PC-3 (cell line): ENCODE data around the gene FMNL2. TPM values are rescaled to one million over a fixed set of nuclear protein-coding genes. Genes with fewer than 3 reads are reported as not detected.

Experiments used
- ATAC-seq: fragments of 200-7000 bp; cut with Tn5 transposase; 2 replicates; pipeline ENCODE4 v1.9.1; 2020; ENCODE audit warnings: mild to moderate bottlenecking, moderate library complexity
- BruUV-seq: library from RNA; stranded (reverse); fragments of 400-500 nt; replicated peaks from 2 replicates; lab custom pipeline; 2021; lab: Mats Ljungman, UMichigan
- CTCF ChIA-PET: fragments of 300-600 bp; sonication (Branson Sonifier 250); formaldehyde crosslinking; loops from one replicate; lab custom pipeline; 2022; ENCODE audit warnings: antibody characterized with exemption; lab: Charles Lee
- POLR2A ChIA-PET: fragments of 300-600 bp; sonication (Branson Sonifier 250); formaldehyde crosslinking; loops from one replicate; lab custom pipeline; 2022; ENCODE audit warnings: antibody characterized with exemption; ENCODE audit not compliant: unreplicated experiment; lab: Charles Lee
- DNase-seq: peaks from one replicate; pipeline ENCODE4 v3.0.0-alpha.2; 2015
- H2AFZ ChIP-seq: fragments of 300-600 bp; sonication (generic); 2 replicates; pipeline ENCODE4 v1.6.0; 2016; ENCODE audit warnings: antibody characterized with exemption, low read length
- H3F3A ChIP-seq: fragments of 300-600 bp; sonication (generic); one replicate; pipeline ENCODE4 v1.6.0; 2017; ENCODE audit warnings: antibody characterized with exemption, low read length, control low read depth, mild to moderate bottlenecking; ENCODE audit not compliant: unreplicated experiment
- H3K27ac ChIP-seq: fragments of 300-600 bp; sonication (generic); 2 replicates; pipeline ENCODE4 v1.5.1; 2016; ENCODE audit warnings: mild to moderate bottlenecking, low read length
- H3K27me3 ChIP-seq: fragments of 300-600 bp; sonication (generic); 2 replicates; pipeline ENCODE4 v1.6.1; 2016; ENCODE audit warnings: low read length, mixed read lengths
- H3K36me3 ChIP-seq: fragments of 300-600 bp; sonication (generic); 2 replicates; pipeline ENCODE4 v1.6.1; 2016; ENCODE audit warnings: low read depth, mixed run types, low read length, mixed read lengths
- H3K4me1 ChIP-seq: fragments of 300-600 bp; sonication (generic); 2 replicates; pipeline ENCODE4 v1.5.1; 2016; ENCODE audit warnings: low read length; ENCODE audit not compliant: insufficient read depth
- H3K4me2 ChIP-seq: fragments of 300-600 bp; sonication (generic); 2 replicates; pipeline ENCODE4 v1.6.0; 2016; ENCODE audit warnings: low read length
- H3K4me3 ChIP-seq: fragments of 300-600 bp; sonication (generic); 2 replicates; pipeline ENCODE4 v1.5.1; 2016; ENCODE audit warnings: mild to moderate bottlenecking, low read length, mixed read lengths
- H3K79me2 ChIP-seq: fragments of 300-600 bp; sonication (generic); 2 replicates; pipeline ENCODE4 v1.6.1; 2017; ENCODE audit warnings: low read length, mixed read lengths
- H3K9ac ChIP-seq: fragments of 300-600 bp; sonication (generic); 2 replicates; pipeline ENCODE4 v1.6.0; 2016; ENCODE audit warnings: mild to moderate bottlenecking, low read length
- H3K9me2 ChIP-seq: fragments of 300-600 bp; sonication (generic); replicated peaks from 2 replicates; pipeline ENCODE4 v1.6.1; 2016; ENCODE audit warnings: mixed run types, low read length, mixed read lengths
- H3K9me3 ChIP-seq: fragments of 300-600 bp; sonication (generic); 2 replicates; pipeline ENCODE4 v1.6.1; 2016; ENCODE audit warnings: low read length, mixed read lengths
- H4K20me1 ChIP-seq: fragments of 300-600 bp; sonication (generic); 2 replicates; pipeline ENCODE4 v1.6.1; 2016; ENCODE audit warnings: low read length, mixed read lengths
- EZH2 ChIP-seq: fragments of 300-600 bp; sonication (generic); IDR thresholded peaks from one replicate; pipeline ENCODE4 v1.6.1; 2017; ENCODE audit warnings: antibody characterized with exemption, mild to moderate bottlenecking, low read length; ENCODE audit not compliant: unreplicated experiment
- EZH2phosphoT487 ChIP-seq: fragments of 300-600 bp; sonication (generic); IDR thresholded peaks from 2 replicates; pipeline ENCODE4 v1.6.1; 2018; ENCODE audit warnings: mild to moderate bottlenecking, antibody characterized with exemption, low read length, borderline replicate concordance
- intact Hi-C: fragments of 100-400 bp; cut with micrococcal nuclease; formaldehyde crosslinking; loops from 2 replicates; pipeline ENCODE4 v1.9.0; 2023
- total RNA-seq: library from RNA; depleted of rRNA; stranded (reverse); fragments of >200 nt; gene quantifications from 2 replicates; pipeline ENCODE4 v1.2.3, GENCODE V29; 2014
- TF ChIP-seq, protein P1 (sequence below): fragments of 300-600 bp; sonication (generic); conservative IDR thresholded peaks from 2 replicates; pipeline ENCODE4 v1.5.1; 2017; ENCODE audit warnings: antibody characterized with exemption, low read depth, mild to moderate bottlenecking, low read length

FMNL2 gene
- total RNA-seq, 1 experiment from 2014 or later: 15.8 TPM

DNA sequence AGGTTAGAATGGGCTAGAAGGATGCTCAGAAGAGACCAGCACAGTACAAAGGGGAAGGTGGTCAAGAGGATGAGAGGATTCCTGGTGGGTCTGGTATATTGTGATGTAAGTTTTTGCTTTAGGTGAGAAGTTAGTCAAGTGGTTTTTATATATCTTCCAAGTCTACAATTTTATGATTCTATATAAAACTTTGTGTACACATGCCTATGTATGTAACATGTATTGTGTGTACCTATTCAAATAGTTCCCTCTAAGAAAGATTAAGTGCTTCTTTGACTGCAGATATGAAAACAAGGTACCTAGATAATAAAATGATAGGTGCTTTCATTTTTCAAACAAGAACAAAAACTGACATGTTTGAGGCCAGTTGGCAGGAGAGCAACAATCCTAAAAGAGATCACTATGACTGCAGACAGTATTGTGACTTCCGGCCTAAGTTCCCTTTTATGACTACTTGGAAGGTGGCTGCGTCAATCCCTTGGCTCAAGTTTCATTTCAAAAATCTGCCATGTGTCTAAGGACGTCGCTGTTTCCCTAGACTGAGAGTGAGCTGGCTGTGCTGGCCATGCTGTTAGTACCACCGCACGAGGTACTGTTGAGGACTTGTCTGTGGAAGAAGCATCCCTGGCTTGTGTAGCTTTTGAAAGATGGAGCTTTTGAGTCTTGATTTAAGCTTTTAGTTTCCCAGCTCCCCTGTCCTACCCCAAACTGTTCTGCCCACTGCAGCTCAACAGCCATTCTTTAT lies 259.2 kb downstream of the FMNL2 start:
- H3K4me2 ChIP-seq: no peak overlapping the region
- H3K9ac ChIP-seq: no peak overlapping the region
- POLR2A ChIA-PET: no interaction called here
- H3F3A ChIP-seq: no peaks in the 10 kb centered on the region
- peak; percentile 35; the same call in 1 of the 2 replicates for ATAC-seq
- intact Hi-C loops: no loop called here
- H3K27ac ChIP-seq: no peak overlapping the region
- CTCF ChIA-PET: no interaction called here
- H3K9me2 ChIP-seq: no peaks in the 10 kb centered on the region
- no peaks in the 10 kb centered on the region for H3K27me3 ChIP-seq
- H3K9me3 ChIP-seq: no peaks in the 10 kb centered on the region
- DNase-seq: no peak
- no peaks in the 10 kb centered on the region for H3K4me1 ChIP-seq
- no peaks in the 10 kb centered on the region for H4K20me1 ChIP-seq
- no peaks in the 10 kb centered on the region for H3K79me2 ChIP-seq
- no peak overlapping the region for H2AFZ ChIP-seq
- TF ChIP-seq EZH2phosphoT487 (no peak), EZH2 (no peak)
- TF ChIP-seq, protein P1, sequence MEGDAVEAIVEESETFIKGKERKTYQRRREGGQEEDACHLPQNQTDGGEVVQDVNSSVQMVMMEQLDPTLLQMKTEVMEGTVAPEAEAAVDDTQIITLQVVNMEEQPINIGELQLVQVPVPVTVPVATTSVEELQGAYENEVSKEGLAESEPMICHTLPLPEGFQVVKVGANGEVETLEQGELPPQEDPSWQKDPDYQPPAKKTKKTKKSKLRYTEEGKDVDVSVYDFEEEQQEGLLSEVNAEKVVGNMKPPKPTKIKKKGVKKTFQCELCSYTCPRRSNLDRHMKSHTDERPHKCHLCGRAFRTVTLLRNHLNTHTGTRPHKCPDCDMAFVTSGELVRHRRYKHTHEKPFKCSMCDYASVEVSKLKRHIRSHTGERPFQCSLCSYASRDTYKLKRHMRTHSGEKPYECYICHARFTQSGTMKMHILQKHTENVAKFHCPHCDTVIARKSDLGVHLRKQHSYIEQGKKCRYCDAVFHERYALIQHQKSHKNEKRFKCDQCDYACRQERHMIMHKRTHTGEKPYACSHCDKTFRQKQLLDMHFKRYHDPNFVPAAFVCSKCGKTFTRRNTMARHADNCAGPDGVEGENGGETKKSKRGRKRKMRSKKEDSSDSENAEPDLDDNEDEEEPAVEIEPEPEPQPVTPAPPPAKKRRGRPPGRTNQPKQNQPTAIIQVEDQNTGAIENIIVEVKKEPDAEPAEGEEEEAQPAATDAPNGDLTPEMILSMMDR: no peak
- H3K4me3 ChIP-seq: no peak overlapping the region
- 0 out of 2 replicates have a peak, but pooled peaks cover 2% of the 10 kb centered on the region for H3K36me3 ChIP-seq
- no TSS peak for BruUV-seq

DNA sequence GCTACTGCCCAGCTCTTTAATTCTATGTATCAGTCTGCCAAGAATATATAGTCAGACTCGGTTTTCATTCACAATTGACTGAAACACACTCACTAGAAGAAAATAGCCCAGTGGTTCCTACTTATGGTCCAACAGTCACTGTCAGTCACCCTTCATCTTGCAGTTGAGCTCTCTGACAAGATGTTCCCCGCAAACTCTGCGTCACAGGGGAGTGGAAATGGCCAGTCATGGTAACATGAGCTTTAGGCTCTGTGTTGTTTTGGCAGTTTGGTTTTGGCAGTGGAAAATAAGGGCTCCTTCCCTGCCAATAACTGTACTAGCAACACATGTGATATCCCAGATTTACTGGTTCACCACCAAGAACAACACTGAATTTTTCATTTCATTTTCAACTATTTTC lies 259.8 kb downstream of the FMNL2 start:
- POLR2A ChIA-PET: no interaction called here
- DNase-seq (no peak), ATAC-seq (no peak)
- H3F3A ChIP-seq: no peaks in the 10 kb centered on the region
- H3K9me2 ChIP-seq: no peaks in the 10 kb centered on the region
- CTCF ChIA-PET: no interaction called here
- no peaks in the 10 kb centered on the region for H3K4me1 ChIP-seq
- TF ChIP-seq EZH2phosphoT487 (no peak), EZH2 (no peak)
- TF ChIP-seq, protein P1: no peak
- H3K4me3 ChIP-seq: no peak overlapping the region
- no peak overlapping the region for H3K4me2 ChIP-seq
- no peaks in the 10 kb centered on the region for H3K36me3 ChIP-seq
- H3K79me2 ChIP-seq: no peaks in the 10 kb centered on the region
- no peaks in the 10 kb centered on the region for H4K20me1 ChIP-seq
- no TSS peak for BruUV-seq
- H3K27me3 ChIP-seq: no peaks in the 10 kb centered on the region
- H3K9ac ChIP-seq: no peak overlapping the region
- intact Hi-C loops: no loop called here
- no peak overlapping the region for H3K27ac ChIP-seq
- H2AFZ ChIP-seq: no peak overlapping the region
- no peaks in the 10 kb centered on the region for H3K9me3 ChIP-seq
